GM12865 (cell line): Measurements from ENCODE around the gene RAB11FIP4.
A peak's percentile ranks its signal among the peaks of the same experiment; 100 is the strongest.

Source experiments
- DNase-seq: peaks from one replicate; pipeline ENCODE4 v3.0.0; 2010; ENCODE audit warnings: low read depth
- H3K4me3 ChIP-seq: 2 replicates; pipeline ENCODE4 v1.5.1; 2011; ENCODE audit warnings: mild to moderate bottlenecking, low read depth, low read length, control low read depth
- TF ChIP-seq, protein P1 (sequence below): IDR thresholded peaks from 2 replicates; pipeline ENCODE4 v1.5.1; 2011; ENCODE audit warnings: low read length, control low read depth, low read depth, inconsistent platforms; ENCODE audit not compliant: insufficient read depth; ENCODE audit errors: missing control alignments

Gene RAB11FIP4

DNA sequence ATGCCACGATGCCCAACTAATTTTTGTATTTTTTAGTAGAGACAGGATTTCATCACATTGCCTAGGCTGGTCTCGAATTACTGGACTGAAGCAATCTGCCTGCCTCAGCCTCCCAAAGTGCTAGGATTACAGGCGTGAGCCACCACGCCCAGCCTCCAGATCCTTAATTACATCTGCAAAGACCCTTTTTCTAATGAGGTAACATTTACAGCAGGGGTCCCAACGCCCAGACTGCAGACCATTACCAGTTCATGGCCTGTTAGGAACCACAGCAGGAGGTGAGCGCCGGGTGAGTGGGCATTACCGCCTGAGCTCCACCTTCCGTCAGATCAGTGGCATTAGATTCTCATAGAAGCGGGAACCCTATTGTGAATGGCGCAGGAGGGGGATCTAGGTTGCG lies 4.0 kb upstream of the RAB11FIP4 start:
- no peak for DNase-seq
- TF ChIP-seq, protein P1, sequence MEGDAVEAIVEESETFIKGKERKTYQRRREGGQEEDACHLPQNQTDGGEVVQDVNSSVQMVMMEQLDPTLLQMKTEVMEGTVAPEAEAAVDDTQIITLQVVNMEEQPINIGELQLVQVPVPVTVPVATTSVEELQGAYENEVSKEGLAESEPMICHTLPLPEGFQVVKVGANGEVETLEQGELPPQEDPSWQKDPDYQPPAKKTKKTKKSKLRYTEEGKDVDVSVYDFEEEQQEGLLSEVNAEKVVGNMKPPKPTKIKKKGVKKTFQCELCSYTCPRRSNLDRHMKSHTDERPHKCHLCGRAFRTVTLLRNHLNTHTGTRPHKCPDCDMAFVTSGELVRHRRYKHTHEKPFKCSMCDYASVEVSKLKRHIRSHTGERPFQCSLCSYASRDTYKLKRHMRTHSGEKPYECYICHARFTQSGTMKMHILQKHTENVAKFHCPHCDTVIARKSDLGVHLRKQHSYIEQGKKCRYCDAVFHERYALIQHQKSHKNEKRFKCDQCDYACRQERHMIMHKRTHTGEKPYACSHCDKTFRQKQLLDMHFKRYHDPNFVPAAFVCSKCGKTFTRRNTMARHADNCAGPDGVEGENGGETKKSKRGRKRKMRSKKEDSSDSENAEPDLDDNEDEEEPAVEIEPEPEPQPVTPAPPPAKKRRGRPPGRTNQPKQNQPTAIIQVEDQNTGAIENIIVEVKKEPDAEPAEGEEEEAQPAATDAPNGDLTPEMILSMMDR, result no peak
- H3K4me3 ChIP-seq, result no peak overlapping the region

DNA sequence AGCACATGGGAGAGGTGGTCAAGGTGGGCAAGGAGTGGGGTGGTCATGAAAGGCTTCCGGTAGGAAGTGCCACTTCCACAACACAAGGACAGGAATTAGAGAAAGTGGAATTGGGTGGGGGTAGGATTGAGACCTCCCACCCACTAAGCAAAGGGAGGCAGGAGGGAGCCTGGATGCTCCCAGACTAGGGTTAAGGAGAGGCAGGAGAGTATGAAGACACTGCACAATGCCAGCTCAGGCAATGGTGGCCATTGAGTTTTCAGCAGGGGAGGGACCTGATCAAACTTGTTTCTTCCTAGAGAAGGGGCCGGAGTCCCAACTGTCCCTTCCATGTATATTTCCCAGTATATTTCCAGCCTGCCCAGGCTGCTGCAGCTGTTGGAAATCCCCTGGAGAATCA lies 3.1 kb upstream of the RAB11FIP4 start:
- H3K4me3 ChIP-seq, result no peak overlapping the region
- no peak for DNase-seq
- TF ChIP-seq, protein P1, result no peak

DNA sequence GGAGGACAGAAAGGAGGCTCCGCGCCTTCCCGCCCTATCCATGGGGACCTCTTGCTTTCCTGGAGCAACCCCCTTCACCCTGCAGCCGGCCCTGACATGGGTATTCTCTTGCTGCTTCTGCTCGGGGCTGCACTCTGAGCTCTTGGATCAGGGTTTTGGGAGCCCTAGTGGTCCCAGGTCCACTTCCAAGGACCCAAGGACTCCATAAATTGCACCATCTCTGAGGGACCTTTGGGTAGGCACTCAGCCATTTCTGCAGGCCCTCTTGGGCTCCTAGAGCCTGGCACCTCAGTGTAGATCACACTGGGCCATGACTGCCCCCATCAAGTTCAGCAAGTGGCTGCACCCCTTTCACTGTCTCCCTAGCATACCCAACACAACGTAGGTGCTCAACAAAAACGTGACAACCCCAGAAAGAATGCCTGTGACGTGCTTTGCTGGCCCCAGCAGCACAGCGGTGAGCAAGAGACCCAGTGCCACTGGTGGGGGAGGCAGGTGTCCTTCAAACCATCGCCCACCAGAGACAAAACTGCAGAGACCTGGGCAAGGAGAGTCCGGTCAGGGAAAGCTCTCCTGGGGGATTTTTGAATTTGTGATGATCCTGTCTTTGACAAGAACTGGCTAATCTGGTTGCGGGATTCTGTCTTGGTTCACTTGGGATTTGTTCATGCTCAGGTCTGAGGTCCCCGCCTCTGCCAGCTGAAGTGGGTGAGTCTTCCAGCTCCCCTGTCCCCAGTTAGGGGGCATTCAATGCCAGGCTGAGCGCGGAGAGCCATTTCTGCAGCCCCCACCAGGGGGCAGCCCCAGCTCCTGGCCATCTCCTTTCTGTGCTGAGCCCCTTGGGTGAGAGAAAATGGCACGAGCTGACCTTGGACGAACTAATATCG lies 2.5 kb upstream of the RAB11FIP4 start:
- no peak overlapping the region for H3K4me3 ChIP-seq
- peak; percentile 33 for DNase-seq
- TF ChIP-seq, protein P1, result peak; percentile 67

DNA sequence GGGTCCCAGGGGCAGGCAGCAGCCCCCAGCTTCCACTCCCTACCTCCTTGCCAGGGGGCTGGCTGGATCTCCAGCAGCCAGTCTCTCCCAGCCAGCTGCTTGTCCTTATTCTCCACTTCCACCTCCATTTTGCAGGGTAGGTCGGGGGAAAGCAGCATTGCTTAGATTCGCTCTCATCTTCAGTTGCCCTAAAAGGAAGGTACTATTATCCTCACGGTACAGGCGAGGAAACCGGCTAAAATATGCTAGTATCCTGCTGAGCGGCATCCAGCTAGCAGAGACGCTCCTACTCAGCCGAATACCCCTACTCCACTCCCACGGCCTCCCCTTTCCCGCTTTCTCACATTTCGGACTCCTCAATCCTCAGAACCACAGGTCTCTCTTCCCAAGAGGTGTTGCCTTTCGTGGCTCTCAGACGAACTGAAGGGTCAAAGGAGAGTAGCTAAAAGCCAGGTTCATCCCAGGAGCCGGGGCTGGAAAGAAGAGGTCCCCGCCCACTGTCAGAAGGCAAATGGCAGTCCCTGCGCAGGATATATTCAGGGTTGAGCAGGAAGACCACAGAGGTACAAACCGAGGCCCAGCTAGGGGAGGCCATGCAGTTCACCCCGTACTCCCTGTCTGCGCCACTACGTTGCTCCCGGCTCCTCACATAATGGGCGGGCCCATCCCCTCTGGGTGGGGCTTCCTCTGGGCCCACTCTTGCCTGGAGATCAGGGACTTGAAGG lies 1.7 kb upstream of the RAB11FIP4 start:
- TF ChIP-seq, protein P1, result no peak
- DNase-seq, result no peak
- no peak overlapping the region for H3K4me3 ChIP-seq

DNA sequence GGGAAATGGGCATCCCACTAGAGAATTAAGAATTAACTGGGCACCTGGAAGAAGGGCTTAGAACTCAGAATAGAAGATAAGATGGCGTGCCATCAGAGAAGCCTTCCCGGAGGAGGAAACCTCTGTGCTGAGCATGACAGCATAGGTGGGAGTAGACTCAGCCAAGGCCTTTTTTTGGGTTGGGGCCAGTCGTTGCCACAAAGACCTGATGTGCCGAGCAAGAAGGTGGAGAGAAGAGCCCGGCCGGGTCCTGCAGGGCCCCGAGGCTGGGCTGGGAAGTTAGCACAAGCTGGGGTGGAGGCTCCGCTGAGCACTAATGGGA lies 1.1 kb upstream of the RAB11FIP4 start:
- no peak overlapping the region for H3K4me3 ChIP-seq
- TF ChIP-seq, protein P1, result no peak
- DNase-seq, result no peak

DNA sequence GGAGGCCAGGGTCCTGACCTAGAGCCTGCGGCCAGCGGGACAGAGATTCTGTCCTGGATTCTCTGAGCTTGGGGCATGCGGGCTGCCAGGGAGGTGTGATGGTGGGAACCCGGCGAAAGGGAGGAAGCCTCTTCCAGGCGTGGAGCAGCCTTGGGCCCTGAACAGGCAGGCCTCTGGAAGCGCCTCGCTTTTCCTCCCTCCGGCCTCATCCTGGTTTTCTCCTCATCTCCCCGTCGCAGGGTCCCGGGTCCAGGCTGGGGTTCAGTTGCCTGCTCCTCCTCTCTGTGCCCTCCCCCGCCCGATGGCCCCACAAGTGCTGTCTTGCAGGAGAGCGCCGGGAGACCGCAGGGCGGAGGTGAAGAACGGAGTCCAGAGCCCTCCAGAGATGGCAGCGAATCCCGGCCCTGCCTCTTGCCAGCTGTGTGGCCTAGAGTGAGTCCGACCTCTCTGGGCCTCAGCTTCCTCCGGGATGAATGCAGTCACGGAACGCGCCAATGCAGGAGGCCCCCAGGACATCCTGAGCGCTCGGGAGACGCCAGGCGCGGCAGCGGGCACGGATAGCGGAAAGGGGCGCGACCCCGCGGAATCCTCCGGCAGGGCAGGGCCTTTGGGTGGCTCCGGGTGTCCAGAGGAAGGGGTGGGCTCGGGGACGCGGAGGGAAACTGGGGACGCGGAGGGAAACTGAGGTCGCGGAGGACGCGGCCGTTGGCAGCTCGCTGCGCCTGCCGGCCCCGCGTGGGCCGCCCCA lies 553 bp upstream of the RAB11FIP4 start:
- DNase-seq, result no peak
- H3K4me3 ChIP-seq, result no peak overlapping the region
- TF ChIP-seq, protein P1, result no peak
